GM12891 (cell line): Measurements from ENCODE around the gene SORCS1.
"Not testable (repeated sequence)": the region's sequence is repeated elsewhere in the genome, so short reads cannot be mapped to it uniquely, and the experiment has no call there.

Source experiments
- PAX5 ChIP-seq: IDR thresholded peaks from 2 replicates; pipeline ENCODE4 v1.6.1; 2011; ENCODE audit warnings: low read length, moderate library complexity, mild to moderate bottlenecking; ENCODE audit not compliant: insufficient read depth, severe bottlenecking
- POLR2A ChIP-seq: IDR thresholded peaks from 2 replicates; pipeline ENCODE4 v1.6.1; 2011; ENCODE audit warnings: low read depth, low read length, control low read depth
- POLR2AphosphoS5 ChIP-seq: IDR thresholded peaks from 2 replicates; pipeline ENCODE4 v1.6.1; 2011; ENCODE audit warnings: low read depth, low read length, control low read depth
- POU2F2 ChIP-seq: IDR thresholded peaks from 2 replicates; pipeline ENCODE4 v1.6.1; 2011; ENCODE audit warnings: low read depth, mild to moderate bottlenecking, control low read depth, low read length, moderate library complexity
- SPI1 ChIP-seq: IDR thresholded peaks from 2 replicates; pipeline ENCODE4 v1.6.1; 2011; ENCODE audit warnings: low read depth, low read length, control low read depth
- TAF1 ChIP-seq: IDR thresholded peaks from 2 replicates; pipeline ENCODE4 v1.6.1; 2011; ENCODE audit warnings: low read depth, low read length, control low read depth

- TF ChIP-seq POLR2A, SPI1, POLR2AphosphoS5, TAF1, PAX5, POU2F2: not testable (repeated sequence)
These were observed 236.4 kb downstream of the SORCS1 start for GRCh38 chr10:106928151-106928550.
